ENCODE results near the gene GRPR.
"Not testable (repeated sequence)": the region's sequence is repeated elsewhere in the genome, so short reads cannot be mapped to it uniquely, and the experiment has no call there.

The GRPR gene

DNA sequence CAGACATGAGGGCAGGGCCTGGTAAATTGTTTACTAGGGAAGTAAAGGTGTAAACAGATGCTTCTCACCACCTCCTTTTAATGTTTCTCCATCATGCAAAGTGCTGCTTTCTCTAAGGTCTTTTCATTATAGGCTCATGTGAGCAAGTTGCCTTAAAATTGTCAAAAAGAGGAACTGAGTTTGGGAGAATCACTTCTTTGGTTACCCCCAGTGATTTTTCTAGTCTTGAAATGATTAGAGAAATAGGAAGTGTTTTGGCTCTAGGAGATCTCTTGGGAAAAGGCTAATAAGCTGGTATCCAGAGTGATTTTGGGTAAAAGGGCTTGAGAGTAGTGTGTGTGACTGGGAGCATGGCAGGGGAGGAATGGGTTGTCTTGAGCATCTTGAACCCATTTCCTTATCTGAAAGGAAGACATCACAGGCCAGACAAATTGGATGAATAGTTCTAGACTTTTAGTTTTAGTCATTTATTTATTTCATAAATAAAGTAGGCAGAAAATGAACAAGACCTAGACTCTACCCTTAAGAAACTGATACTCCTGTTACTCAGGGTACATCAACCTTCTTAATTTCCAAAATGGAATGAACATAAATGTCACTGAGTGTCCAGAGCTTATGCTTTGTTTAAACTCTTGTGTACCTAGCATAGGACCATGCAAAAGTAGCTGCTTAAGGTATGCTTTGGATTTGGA lies 14.2 kb downstream of the GRPR start:
- DNase-seq (ENCODE audit: low read depth in 2 of 2), result no peak

DNA sequence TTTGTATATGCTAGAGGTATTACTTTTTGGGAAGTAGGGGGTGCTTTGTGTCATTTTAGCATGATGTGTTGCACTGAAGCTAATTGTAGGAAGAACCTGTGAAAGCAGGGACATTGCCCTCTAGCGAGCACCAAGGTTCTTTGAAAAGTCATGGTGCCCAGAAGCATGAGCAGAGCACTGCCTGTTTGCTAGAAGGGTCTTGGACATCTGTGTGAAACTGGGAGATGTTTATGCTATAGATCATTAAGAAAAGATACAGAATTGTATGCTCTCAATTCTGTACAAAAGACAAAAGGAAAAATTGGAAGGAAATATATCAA lies 14.7 kb downstream of the GRPR start:
- DNase-seq (ENCODE audit: low read depth in 2 of 2), result no peak

DNA sequence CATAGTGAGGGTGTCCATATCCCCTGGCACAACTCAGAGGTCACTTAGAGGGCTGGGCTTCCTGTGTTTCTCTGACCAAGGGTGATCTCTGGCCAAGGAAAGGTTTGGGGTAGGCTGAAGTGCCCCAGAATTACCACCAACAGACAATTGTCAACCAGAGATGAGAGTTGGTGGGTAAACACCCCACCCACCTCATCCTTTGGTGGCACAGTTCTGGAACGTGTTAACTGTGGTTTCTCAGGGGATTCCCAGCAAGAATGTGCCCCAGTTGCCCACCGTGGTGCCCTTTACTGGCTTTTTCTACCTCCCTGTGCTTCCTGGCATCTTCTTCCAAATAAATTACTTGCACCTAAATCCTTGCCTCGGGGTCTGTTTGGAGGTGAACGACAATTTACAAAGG lies 17.1 kb downstream of the GRPR start:
- no peak for DNase-seq (ENCODE audit: low read depth in 2 of 2)

DNA sequence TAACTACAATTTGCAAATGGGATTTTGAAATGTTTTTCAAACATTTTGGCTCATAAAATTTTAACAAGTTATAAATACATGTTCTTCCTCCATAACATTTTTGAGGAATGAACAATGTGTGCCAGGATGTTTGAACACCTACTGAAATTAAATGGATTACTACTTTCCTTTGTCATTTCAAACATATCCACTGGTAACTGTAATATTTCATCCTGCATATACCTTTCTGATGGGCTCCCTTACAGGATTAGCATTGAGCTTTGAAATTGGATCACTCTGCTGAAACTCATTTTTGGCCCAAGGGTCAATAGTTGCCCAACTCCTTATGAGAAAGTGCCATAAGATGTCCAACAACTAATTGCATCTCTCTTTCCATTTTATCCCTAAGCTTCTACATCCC lies 17.6 kb downstream of the GRPR start:
- DNase-seq (ENCODE audit: low read depth in 2 of 2), result no peak

DNA sequence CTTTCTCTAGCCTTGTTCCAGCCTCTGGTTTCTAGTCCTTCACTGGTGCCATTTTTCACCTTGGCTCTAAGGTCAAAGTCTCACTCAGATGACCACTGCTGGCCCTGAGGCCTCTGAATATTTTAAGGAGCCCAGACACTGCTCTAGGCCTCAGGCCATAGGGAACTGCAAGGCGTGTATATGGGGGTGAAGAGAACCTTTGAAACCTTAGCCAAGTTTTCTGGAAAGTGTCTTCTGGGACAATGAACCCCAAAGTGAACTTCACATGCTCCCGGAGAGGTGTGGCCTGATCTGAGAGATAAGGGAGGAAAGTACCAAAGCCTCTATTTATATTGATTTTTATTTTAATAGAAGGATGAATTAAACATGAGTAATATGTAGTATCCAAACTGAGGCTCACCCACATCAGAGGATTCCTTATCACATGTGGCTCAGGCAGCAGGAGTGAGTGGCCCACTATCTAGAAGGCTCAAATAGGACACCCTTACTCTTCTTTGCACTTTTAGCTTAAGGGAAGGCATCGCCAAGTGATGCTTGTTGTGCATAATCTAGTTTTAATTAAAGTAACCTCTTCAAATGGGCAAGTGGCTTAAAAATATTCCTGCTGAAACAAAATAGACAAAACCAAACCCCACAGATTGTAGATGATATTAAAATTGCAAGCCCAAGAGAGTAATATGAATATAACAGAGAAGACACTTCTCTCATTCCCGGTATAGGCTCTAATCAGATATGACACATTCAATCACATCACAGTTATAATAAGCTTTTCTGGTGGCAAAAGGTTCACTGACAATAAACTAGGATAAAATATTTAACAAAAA lies 18.3 kb downstream of the GRPR start:
- no peak for DNase-seq (ENCODE audit: low read depth in 2 of 2)

DNA sequence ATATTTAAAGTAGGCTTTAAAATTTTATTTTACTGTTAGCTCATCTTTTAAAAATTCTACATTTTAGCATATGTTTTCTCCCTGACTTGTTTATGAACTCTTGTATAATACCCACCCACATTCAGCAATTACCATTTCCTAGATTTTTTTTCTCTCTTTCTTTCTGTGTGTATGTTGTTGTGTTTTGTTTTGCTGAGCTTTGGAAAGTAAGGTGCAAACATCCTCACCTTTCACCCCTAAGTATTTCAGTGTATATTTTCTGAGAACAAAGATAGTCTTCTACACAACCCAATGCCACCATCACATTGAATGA lies 18.8 kb downstream of the GRPR start:
- no peak for DNase-seq (ENCODE audit: low read depth in 2 of 2)

DNA sequence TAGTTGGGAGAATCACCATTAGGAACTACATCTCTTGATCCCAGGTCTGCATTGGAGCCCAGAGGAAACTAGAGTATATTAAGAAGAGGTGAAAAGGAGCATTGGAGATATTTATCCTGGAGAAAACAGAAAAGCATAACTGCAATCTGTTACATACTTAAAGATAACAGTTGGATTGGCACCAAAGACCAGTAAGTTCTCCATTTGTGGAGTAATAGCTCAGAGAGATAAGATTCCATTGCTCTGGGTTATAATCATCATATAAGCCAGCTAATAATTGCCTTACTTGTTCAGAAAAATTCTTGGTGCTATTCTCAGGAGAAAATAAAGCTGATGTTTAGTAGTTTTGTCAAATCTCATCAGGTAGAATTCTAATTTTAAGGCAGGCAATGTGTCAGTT lies 20.6 kb downstream of the GRPR start:
- no peak for DNase-seq (ENCODE audit: low read depth in 2 of 2)

DNA sequence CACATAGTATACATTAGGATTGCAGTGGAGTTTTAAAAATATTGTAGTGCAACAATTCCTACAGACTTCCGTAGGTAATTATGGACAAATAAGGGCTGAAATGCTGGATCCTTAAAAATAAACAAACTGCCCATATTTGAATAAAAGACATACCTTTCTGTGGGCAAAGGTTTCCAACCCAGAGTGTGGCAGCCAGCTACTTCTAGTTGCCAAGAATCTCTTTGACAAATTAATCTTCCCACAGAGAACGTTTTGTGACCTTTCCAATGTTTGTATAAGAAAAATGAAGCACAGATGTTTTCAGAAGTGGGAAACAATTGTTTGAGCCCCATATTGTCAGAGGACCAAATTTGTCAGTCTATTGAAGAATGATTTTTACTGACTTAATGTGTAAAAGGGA lies 21.1 kb downstream of the GRPR start:
- no peak for DNase-seq (ENCODE audit: low read depth in 2 of 2)

DNA sequence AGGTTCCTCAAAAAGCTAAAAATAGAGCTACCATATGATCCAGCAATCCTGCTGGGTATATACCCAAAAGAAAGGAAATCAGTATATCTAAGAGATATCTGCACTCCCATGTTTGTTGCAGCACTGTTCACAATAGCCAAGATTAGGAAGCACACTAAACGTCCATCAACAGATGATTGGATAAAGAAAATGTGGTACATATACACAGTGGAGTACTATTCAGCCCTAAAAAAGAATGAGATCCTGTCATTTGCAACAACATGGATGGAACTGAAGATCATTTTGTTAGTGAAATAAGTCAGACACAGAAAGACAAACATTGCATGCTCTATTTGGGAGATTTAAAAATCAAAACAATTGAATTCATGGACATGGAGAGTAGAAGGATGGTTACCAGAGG lies 21.7 kb downstream of the GRPR start:
- DNase-seq (ENCODE audit: low read depth in 2 of 2), result not testable (repeated sequence)

DNA sequence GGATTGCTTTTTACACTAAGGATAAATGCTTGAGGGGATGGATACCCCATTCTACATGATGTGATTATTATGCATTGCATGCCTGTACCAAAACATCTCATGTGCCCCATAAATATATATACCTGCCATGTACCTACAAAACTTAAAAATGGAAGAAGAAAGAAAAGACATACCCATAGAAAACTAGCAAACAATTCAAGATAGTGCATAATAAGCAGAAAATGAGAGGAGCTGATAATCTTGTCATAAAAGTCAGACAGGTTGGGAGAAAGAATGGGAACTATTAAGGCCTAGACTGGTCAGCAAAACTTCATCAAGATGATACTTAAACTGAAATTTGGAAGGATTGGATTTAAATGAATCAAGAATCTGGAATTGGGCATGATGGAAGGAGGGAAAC lies 22.3 kb downstream of the GRPR start:
- no peak for DNase-seq (ENCODE audit: low read depth in 2 of 2)

DNA sequence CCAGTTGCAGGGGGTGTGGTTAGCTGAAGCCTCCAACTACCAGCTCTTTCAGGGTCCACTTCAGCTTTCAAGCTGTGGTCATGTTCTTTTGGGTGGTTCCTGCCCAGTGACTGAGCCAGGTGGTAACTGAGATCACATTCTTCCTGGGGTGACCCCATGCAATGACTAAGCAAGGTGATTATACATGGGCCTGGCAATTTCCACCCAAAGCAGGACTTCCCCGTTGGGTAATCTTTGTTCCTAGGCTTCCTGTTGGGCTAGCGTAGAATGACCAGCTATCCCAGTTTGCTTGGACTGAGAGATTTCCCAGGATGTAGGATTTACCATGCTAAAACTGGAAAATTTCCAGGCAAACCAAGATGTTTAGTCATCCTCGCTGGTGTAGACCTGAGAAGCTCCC lies 25.5 kb downstream of the GRPR start:
- no peak for DNase-seq (ENCODE audit: low read depth in 2 of 2)

DNA sequence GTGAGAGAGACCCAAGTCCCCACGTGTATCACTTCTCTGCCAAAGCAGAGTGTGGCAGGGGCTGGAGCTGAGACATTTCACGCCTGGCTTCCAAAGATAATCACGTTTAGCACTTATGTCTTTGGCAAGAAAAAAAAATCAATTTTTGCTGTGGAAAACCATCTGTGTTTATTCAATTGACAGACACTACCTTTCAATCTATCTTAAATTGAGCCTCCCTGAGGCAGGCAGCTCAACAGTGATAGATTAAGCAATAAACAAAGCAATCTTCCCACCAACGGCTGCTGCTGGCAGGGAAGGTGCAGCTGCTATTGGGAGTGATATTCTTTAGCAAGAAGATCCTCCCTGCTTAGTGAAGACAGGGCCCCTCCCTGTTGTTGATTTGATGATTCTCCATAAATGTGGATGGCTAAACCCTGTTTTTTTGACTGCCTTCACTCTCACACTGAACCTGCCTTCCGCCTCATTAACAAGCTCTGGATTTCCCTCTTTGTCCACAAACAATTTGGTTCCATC lies 32.3 kb downstream of the GRPR start:
- DNase-seq (ENCODE audit: low read depth in 2 of 2), result no peak

DNA sequence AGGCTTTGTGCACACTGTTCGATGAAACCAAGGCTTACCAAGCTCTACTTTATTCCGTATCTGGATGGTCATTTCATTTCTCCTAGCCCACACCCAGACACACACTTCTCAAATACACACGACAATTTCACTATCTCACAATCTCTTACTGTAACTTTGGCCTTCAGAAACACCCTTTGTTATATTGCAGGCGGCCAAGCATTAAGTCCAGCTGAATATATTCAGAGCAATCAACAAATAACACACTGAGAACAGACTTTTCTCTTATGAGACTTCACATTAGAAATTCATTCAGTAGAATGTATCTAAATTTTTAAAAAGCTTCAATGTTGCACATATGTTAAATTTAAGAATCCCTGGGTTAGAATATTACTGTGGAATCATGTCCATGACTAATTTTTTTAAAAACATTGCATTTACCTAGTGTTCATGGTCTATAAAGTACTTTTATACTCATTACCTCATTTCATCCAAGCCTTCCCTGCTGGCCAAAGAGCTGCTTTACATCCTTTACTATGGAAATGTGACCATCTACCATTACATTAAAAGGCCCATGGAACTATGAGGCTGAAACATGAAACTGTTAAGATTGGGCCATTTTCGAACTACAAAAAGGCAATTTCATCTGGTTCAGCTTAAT lies 33.4 kb downstream of the GRPR start:
- no peak for DNase-seq (ENCODE audit: low read depth in 2 of 2)

DNA sequence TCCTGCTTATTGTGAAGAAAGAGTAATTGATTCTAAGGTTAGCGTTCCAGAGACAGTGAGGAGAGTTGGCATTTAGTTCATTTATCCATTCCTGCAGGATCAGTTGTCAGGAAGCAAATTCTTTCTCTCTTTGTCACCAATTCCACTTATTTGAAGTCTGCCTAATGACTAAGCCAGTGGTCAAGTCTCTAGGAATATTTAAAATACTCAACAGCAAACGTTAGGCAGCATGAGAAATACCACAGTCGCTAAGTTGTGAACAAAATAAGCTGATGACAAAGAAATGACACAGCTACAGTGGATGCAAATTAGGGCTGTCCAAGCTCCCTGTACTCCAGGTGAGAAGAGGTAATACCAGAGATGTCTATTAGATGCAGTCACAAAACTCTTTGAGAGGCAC lies 37.4 kb downstream of the GRPR start:
- DNase-seq (ENCODE audit: low read depth in 2 of 2), result no peak

DNA sequence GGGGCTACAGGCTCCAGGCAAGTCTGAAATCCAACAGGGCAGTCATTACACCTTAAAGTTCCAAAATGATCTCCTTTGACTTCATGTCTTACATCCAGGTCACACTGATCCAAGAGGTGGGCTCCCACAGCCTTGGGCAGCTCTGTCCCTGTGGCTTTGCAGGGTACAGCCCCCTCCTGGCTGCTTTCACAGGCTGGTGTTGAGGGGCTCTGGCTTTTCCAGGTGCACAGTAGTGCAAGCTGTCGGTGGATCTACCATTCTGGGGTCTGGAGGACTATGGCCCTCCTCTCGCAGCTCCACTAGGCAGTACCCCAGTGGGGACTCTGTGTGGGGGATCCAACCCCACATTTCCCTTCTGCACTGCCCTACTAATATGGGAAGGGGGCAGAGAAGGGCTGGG lies 37.8 kb downstream of the GRPR start:
- DNase-seq (ENCODE audit: low read depth in 2 of 2), result not testable (repeated sequence)

DNA sequence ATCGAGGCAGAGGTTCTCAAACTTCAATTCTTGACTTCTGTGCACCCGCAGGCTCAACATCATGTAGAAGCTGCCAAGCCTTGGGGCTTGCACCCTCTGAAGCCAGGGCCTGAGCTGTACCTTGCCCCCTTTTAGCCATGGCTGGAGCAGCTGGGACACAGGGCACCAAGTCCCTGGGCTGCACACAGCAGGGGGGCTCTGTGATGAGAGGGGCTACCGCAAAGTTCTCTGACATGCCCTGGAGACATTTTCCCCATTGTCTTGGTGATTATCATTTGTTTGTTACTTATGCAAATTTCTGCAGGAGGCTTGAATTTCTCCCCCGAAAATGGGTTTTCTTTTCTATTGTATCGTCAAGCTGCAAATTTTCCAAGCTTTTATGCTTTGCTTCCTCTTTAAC lies 39.0 kb downstream of the GRPR start:
- DNase-seq (ENCODE audit: low read depth in 2 of 2), result no peak

DNA sequence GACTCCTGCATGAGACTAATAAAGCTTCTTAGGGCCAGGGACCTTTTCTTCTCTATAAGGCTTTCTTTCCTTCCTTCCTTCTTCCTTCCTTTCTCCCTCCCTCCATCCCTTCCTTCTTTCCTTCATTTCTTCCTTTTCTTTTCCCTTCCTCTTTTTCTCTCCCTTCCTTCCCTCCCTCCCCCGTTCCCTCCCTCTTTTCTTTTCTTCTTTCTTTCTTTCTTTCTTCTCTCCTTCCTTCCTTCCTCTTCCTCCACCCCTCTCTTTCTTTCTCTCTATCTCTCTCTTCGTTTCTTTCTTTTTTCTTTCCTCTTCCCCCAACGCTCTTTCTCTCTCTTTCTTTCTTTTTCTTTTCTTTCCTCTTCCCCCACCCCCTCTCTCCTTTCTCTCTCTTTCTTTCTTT lies 41.4 kb downstream of the GRPR start:
- DNase-seq (ENCODE audit: low read depth in 2 of 2), result no peak

DNA sequence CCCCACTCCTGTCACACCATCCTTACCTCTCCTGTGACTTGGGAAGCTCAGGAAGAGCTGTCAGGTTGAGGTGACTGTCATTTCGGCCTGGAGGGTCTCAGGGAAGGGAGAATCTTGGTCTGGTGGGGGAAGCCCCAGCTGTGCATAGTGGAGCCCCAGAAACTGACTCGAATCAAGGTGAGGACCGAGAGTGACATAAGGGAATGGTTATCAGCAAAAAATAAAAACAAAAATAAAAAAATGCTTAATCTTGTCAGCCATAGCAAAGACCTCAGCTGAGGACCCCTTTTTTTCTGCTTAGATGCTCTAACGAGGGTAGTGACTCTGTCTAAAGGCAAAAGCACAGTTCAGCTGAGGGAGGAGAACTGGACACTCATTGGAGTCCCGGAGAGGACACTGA lies 43.8 kb downstream of the GRPR start, which contains the start of gene MAGEB17:
MAGEB17 (plus strand) TSS at position 301 of the 400 bp plus-strand sequence. CDS start 2,902 bp downstream, outside the sequence.
- no peak for DNase-seq (ENCODE audit: low read depth in 2 of 2)

DNA sequence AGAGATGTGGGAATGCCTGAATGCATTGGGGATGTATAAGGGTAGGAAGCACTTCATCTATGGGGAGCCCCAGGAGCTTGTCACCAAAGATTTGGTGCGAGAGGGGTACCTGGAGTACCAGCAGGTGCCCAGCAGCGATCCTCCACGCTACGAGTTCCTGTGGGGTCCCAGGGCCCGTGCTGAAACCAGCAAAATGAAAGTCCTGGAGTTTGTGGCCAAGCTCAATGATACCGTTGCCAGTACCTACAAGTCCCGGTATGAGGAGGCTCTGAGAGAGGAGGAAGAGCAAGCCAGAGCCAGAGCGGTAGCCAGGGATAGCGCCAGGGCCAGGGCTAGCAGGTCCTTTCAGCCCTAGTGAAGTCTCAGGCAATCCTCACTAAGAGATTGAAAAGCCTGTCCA lies 47.7 kb downstream of the GRPR start:
- DNase-seq (ENCODE audit: low read depth in 2 of 2), result no peak

DNA sequence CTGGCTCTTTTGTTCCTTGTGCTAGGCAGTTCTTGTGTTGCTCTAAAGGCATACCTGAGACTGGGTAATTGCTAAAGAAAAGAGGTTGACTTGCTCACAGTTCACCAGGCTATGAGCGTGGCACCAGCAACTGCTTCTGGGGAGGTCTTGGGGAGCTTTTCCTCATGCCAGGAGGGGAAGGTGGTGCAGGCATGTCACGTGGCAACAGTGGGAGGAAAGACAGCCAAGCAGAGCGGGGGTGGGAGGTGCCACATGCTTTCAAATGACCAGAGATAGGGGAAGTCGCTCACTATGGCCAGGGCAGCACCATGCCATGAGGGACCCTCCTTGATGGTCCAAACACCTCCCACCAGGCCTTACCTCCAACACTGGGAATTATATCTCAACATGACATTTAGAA lies 48.6 kb downstream of the GRPR start:
- DNase-seq (ENCODE audit: low read depth in 2 of 2), result no peak

DNA sequence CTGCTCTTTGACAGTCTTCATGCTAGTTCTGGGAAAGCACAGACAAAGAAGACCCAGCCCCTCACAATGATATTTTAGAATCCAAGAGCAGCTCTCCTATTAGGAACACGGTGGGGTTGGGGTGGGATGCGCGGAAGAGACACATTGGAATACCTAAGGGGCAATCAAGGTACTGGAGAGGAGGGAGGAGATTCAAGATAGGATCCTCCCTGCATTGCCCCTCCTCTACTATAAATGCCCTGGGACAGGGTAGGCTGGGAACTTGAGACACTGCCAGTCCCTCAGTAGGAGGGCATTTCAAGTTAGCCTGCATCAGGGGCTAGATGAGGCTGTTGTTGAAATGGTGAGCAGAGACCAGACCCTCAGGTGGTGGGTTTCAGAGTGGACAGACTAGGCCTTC lies 49.0 kb downstream of the GRPR start:
- no peak for DNase-seq (ENCODE audit: low read depth in 2 of 2)

DNA sequence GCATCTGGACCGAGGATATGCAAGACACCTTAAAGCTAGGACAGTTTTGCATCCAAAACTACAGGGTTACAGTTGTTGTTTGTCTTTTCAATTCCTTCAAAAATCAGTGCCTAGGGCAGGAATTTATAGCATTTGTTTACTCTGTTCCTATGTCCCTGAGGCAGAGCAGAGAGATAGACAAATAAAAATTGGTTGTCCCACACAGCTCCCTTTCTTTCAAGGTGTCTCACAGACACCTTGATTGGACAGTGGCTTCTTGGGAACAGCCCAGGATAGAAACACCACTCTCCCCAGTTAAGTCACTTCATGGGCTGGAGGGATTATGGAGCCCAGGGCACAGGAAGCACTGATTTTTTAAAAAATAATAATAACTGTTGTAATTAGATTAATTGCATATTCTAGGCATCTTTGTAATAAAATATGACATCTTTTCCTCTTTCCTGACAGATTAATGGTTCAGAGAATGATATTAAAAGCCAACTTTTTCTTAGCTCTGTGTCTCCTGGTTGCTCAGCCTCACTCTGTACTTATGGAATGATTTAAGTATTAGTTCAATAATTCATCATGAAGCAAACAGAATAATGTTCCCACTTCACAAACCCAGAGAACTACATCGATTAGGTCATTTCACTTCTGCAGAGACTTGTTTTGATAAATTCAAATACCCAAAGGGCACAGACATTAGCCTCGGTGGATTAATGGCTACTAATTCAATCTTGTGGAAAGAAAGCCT lies 52.1 kb downstream of the GRPR start:
- no peak for DNase-seq (ENCODE audit: low read depth in 2 of 2)

Measured in activated CD4-positive, alpha-beta T cell treated with anti-CD3 and anti-CD28 coated beads for 24 hours (primary cell).